Coronary artery (tissue), 2 donors: ENCODE measurements around the gene HSD3B7.
A peak's percentile ranks its signal among the peaks of the same experiment; 100 is the strongest.

Experiments used
- DNase-seq: peaks from one replicate; pipeline ENCODE4 v3.0.0-alpha.2; 2017; ENCODE audit warnings: low spot score
- H3K27ac ChIP-seq, 2 donors: fragments of 200-600 bp; sonication (generic); one replicate each; pipeline ENCODE4 v1.5.1; 2016 to 2019
- H3K4me3 ChIP-seq: fragments of 200-600 bp; sonication (generic); 2 replicates; pipeline ENCODE4 v1.5.1; 2016; ENCODE audit warnings: mild to moderate bottlenecking, moderate library complexity
- TF ChIP-seq, protein P1 (sequence below): fragments of 200-600 bp; sonication (generic); IDR thresholded peaks from one replicate; pipeline ENCODE4 v1.5.1; 2019; ENCODE audit warnings: antibody characterized with exemption

The HSD3B7 gene

DNA sequence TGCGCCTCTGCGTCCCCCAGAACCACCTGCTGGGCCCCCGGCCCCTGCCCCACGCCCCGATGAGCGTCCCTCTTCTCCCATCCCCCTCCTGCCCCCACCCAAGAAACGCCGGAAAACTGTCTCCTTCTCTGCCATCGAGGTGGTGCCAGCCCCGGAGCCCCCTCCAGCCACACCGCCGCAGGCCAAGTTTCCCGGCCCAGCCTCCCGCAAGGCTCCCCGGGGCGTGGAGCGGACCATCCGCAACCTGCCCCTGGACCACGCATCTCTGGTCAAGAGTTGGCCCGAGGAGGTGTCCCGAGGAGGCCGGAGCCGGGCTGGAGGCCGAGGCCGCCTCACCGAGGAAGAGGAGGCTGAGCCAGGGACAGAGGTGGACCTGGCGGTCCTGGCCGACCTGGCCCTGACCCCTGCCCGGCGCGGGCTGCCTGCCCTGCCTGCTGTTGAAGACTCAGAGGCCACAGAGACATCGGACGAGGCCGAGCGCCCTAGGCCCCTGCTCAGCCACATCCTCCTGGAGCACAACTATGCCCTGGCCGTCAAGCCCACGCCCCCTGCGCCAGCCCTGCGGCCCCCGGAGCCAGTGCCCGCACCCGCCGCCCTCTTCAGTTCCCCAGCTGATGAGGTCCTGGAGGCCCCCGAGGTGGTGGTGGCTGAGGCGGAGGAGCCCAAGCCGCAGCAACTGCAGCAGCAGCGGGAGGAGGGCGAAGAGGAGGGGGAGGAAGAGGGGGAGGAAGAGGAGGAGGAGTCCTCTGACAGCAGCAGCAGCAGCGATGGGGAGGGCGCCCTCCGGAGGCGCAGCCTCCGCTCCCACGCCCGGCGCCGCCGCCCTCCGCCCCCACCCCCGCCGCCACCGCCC, 5.6 kb upstream of the HSD3B7 start:
- no peak for DNase-seq
- TF ChIP-seq, protein P1, sequence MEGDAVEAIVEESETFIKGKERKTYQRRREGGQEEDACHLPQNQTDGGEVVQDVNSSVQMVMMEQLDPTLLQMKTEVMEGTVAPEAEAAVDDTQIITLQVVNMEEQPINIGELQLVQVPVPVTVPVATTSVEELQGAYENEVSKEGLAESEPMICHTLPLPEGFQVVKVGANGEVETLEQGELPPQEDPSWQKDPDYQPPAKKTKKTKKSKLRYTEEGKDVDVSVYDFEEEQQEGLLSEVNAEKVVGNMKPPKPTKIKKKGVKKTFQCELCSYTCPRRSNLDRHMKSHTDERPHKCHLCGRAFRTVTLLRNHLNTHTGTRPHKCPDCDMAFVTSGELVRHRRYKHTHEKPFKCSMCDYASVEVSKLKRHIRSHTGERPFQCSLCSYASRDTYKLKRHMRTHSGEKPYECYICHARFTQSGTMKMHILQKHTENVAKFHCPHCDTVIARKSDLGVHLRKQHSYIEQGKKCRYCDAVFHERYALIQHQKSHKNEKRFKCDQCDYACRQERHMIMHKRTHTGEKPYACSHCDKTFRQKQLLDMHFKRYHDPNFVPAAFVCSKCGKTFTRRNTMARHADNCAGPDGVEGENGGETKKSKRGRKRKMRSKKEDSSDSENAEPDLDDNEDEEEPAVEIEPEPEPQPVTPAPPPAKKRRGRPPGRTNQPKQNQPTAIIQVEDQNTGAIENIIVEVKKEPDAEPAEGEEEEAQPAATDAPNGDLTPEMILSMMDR = no peak
- Histone ChIP-seq H3K27ac (no peak overlapping the region), H3K4me3 (no peak overlapping the region)

DNA sequence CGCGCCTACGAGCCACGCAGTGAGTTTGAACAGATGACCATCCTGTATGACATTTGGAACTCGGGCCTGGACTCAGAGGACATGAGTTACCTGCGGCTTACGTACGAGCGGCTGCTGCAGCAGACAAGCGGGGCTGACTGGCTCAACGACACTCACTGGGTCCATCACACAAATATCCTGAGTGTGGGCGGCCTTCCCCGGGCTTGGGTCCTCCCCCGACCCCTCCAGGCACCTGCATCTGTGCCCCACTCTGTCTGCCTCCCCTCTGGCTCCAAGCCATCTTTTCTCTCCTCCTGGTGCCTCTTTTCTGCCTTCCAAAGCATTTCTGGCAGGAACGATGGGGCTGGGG, 5.0 kb upstream of the HSD3B7 start:
- Histone ChIP-seq H3K4me3 (no peak overlapping the region), H3K27ac (no peak overlapping the region)
- TF ChIP-seq, protein P1 = no peak
- no peak for DNase-seq

DNA sequence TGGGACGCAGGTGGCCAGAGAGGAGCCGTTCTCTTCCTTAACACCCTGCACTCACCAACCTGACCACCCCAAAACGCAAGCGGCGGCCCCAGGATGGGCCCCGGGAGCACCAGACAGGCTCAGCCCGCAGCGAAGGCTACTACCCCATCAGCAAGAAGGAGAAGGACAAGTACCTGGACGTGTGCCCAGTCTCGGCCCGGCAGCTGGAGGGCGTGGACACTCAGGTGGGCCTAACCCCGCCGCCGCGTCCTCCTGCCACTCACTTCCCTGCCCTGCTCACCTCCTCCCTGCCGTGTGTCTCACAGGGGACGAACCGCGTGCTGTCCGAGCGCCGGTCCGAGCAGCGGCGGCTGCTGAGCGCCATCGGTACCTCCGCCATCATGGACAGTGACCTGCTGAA, 4.6 kb upstream of the HSD3B7 start:
- no peak for DNase-seq
- H3K4me3 ChIP-seq = no peak overlapping the region
- TF ChIP-seq, protein P1 = no peak
- no peak overlapping the region for H3K27ac ChIP-seq

DNA sequence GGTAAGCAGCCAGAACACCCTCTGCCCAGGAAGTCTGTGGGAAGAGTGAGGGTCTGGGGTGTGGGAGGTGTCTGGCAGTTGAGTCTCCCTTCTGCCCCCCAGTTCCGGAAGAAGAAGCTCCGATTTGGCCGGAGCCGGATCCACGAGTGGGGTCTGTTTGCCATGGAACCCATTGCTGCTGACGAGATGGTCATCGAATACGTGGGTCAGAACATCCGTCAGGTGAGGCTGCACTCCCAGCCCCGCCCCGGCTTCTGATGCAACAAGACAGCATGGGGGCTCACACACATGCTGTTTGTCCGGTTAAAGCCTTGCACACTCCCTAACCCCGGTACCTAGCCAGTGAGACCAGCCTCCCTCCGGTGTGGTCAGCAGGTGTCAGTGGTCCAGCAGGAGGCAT, 4.0 kb upstream of the HSD3B7 start:
- Histone ChIP-seq H3K27ac (no peak overlapping the region), H3K4me3 (no peak overlapping the region)
- TF ChIP-seq, protein P1 = no peak
- no peak for DNase-seq

DNA sequence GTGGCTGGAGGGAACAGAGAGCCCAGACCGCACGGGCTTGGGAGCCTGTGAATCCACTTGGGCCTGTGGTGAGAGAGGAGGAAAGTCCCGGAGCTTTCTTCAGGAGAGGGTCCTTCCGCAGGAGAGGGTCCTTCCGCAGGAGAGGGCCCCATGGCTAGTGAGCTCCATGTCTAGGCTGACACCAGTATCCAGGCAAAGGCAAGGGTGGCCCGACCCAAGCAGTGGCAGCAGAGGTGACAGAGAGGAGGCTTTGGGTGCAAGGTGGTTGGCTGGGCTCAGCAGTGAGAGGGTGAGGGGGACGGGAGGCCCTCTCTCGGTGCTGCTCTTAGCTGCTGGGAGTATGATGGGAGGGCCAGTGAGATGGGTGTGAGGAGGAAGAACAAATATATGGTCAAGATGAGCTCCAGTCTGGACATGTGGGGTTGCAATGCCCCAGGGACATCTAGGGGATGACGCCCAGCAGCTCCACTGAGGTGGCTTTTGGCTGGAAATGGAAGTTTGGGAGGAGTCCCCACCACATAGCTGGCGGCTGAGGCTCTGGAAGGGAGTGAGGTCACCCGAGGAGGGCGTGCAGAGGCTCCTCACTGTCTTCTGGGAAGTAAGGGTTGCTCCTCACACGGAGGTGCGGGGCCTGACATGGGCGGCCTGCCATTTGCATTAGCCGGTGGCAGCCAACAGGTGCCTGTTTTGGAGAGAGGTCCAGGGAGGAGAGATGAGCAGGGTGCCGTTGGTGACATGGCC, 2.3 kb upstream of the HSD3B7 start:
- Histone ChIP-seq H3K4me3 (no peak overlapping the region), H3K27ac (peak overlapping the region in 1 of 2 donors; percentile 56)
- DNase-seq = no peak
- TF ChIP-seq, protein P1 = no peak

DNA sequence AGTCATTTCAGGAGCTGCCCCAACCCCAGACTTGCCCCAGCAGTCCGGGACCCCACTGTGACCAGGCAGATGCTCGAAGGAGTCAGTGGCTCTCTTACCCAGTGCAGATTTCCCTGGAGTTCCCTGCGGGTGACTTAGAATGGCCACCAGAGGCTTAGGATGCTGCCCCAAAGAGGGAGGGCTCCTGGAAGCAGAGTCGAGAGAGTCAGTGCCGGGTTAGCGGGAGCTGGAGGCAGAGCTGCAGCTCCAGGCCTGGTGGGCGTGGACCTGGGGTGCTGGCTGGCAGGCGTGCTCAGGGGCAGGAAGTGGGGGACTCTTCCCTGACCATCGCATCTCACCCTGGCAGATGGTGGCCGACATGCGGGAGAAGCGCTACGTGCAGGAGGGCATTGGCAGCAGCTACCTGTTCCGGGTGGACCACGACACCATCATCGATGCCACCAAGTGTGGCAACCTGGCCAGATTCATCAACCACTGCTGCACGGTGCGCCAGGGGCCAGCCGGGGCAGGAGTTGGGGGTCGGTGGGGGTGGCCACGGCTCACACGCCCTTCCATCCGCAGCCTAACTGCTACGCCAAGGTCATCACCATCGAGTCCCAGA, 1.6 kb upstream of the HSD3B7 start:
- Histone ChIP-seq H3K4me3 (no peak overlapping the region), H3K27ac (peak overlapping the region in 1 of 2 donors; percentile 56)
- DNase-seq = no peak
- TF ChIP-seq, protein P1 = no peak
